ENCODE data around the gene ARL6IP5. TPM values are rescaled to one million over a fixed set of nuclear protein-coding genes. Genes with fewer than 3 reads are reported as not detected.

The ARL6IP5 gene
- total and polyA plus RNA-seq, 9 of the 15 experiments (the other 6 are each of a cell fraction or from before 2014, with no cell fraction given): 10.3 to 54.0 (median 12.7) TPM

DNA sequence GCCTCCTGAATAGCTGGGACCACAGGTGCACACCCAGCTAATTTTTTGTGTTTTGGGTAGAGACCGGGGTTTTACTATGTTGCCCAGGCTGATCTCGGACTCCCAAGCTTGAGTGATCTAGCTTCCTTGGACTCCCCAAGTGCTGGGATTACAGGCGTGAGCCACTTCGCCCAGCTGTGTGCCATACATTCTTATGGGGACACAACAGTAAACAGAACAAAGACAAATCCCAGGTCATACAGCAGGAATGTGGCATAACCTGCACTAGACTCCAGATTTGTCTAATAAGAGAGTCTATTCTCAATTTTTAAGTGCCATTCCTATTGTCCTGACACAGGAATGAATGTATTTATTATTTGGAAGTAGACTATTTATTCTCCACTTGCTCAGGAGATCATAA is 17.6 kb downstream of the ARL6IP5 start:
- BruUV-seq (replicated peaks): no TSS peak
- intact Hi-C loops (cut with micrococcal nuclease) (no loop called here), in situ Hi-C loops (cut with MboI) (no loop called here)
- Histone ChIP-seq H3K9ac (ENCODE audit: insufficient read depth in 1 of 2, low read depth in 2 of 2, low read length in 2 of 2) (no peak overlapping the region), H3K4me3 (no peak overlapping the region), H3K27ac (ENCODE audit: extremely low read depth, low read depth, low read length) (no peak overlapping the region), H3K79me2 (ENCODE audit: control insufficient read depth, insufficient read depth, low read length) (no peaks in the 10 kb centered on the region), H3K9me1 (ENCODE audit: control insufficient read depth, insufficient read depth, low read length) (no peaks in the 10 kb centered on the region), H3K36me3 (ENCODE audit: control insufficient read depth, insufficient read depth, low read length) (peaks cover 16% of the 10 kb centered on the region; the same call in 1 of the 3 replicates), H3K4me1 (replicated peaks in 1 of 2; ENCODE audit: control insufficient read depth in 2 of 2, insufficient read depth in 2 of 2, low read length in 2 of 2) (0 out of 5 replicates have a peak, but pooled peaks cover 0 to 5% of the 10 kb centered on the region in 2 experiments), H3K9me3 (replicated peaks; ENCODE audit: control insufficient read depth, insufficient read depth, low read depth, low read length) (no peaks in the 10 kb centered on the region), H3K4me2 (ENCODE audit: insufficient read depth, low read length) (no peak overlapping the region), H4K20me1 (replicated peaks; ENCODE audit: control insufficient read depth, insufficient read depth, low read length) (no peaks in the 10 kb centered on the region), H2AFZ (ENCODE audit: low read depth, low read length) (no peak overlapping the region), H3K27me3 (ENCODE audit: control insufficient read depth in 2 of 2, insufficient read depth in 2 of 2, low read length in 2 of 2) (no peaks in the 10 kb centered on the region)
- no peak for TF ChIP-seq PTTG1 (tag; IDR thresholded peaks at IDR 0.05; ENCODE audit: low read depth)
- ATAC-seq: no peak
- FAIRE-seq: no peak
- CTCF ChIA-PET (ENCODE audit: low intra/inter-chr PET ratio): no interaction called here
- POLR2A ChIA-PET: interaction anchor here (2.6 kb wide), 1 partner anchor 11 kb away, joined by 17 read pairs; no protein-coding TSS in a partner anchor
- 92% methylated on average over 4 of the region's 4 CpGs for WGBS (ENCODE audit: insufficient coverage, low coverage, missing lambda C conversion rate)
- no peak for DNase-seq (ENCODE audit: extremely low read depth in 1 of 4, low spot score in 3 of 4)

GRCh38 chr3:69103123-69103522 is 18.4 kb downstream of the ARL6IP5 start:
- ATAC-seq (no peak), DNase-seq (ENCODE audit: extremely low read depth in 1 of 4, low spot score in 3 of 4) (no peak), FAIRE-seq (no peak)
- Histone ChIP-seq H3K27me3 (ENCODE audit: control insufficient read depth in 2 of 2, insufficient read depth in 2 of 2, low read length in 2 of 2) (no peaks in the 10 kb centered on the region), H3K79me2 (ENCODE audit: control insufficient read depth, insufficient read depth, low read length) (no peaks in the 10 kb centered on the region), H3K9me1 (ENCODE audit: control insufficient read depth, insufficient read depth, low read length) (no peaks in the 10 kb centered on the region), H3K4me3 (no peak overlapping the region), H3K36me3 (ENCODE audit: control insufficient read depth, insufficient read depth, low read length) (peaks cover 16% of the 10 kb centered on the region; the same call in 1 of the 3 replicates), H3K4me1 (replicated peaks in 1 of 2; ENCODE audit: control insufficient read depth in 2 of 2, insufficient read depth in 2 of 2, low read length in 2 of 2) (peaks cover 0 to 6% of the 10 kb centered on the region in 2 experiments; a peak in 1 of 5 replicates), H2AFZ (ENCODE audit: low read depth, low read length) (no peak overlapping the region), H3K9ac (ENCODE audit: insufficient read depth in 1 of 2, low read depth in 2 of 2, low read length in 2 of 2) (no peak overlapping the region), H3K27ac (ENCODE audit: extremely low read depth, low read depth, low read length) (no peak overlapping the region), H3K9me3 (replicated peaks; ENCODE audit: control insufficient read depth, insufficient read depth, low read depth, low read length) (no peaks in the 10 kb centered on the region), H4K20me1 (replicated peaks; ENCODE audit: control insufficient read depth, insufficient read depth, low read length) (no peaks in the 10 kb centered on the region), H3K4me2 (ENCODE audit: insufficient read depth, low read length) (no peak overlapping the region)
- BruUV-seq (replicated peaks): no TSS peak
- intact Hi-C loops (cut with micrococcal nuclease): no loop called here
- POLR2A ChIA-PET: no interaction called here
- in situ Hi-C loops (cut with MboI): no loop called here
- CTCF ChIA-PET (ENCODE audit: low intra/inter-chr PET ratio): no interaction called here
- TF ChIP-seq AFF1 (IDR thresholded peaks at IDR 0.05; ENCODE audit: low read depth in 1 of 2, partially characterized antibody in 2 of 2): no peak
- no peak for TF ChIP-seq RAD51 (IDR thresholded peaks at IDR 0.05; ENCODE audit: borderline replicate concordance, low read depth)
- TF ChIP-seq ZMIZ1 (IDR thresholded peaks at IDR 0.05; ENCODE audit: low read depth in 2 of 2, low read length in 2 of 2): no peak
- 60% methylated on average over 3 of the region's 3 CpGs for WGBS (ENCODE audit: insufficient coverage, low coverage, missing lambda C conversion rate)

Data from K562 (cell line).